HL-60 (cell line): Measurements from ENCODE around the gene EEF1AKMT2.

Source experiments
- DNase-seq, 2 experiments: peaks; one replicate each; pipeline ENCODE4 v3.0.0-alpha.2; 2010 to 2020; ENCODE audit warnings: low read depth in 1 of 2, low spot score in 1 of 2
- H3K27ac ChIP-seq: fragments of 250-450 bp; sonication (Bioruptor Pico); replicated peaks from 2 replicates; pipeline ENCODE4 v1.5.1; 2020; ENCODE audit warnings: mild to moderate bottlenecking, moderate library complexity
- H3K27me3 ChIP-seq: fragments of 250-450 bp; sonication (Bioruptor Pico); 2 replicates; pipeline ENCODE4 v1.5.1; 2021; ENCODE audit warnings: mild to moderate bottlenecking, moderate library complexity; ENCODE audit not compliant: insufficient read depth, poor library complexity, severe bottlenecking
- H3K4me3 ChIP-seq: replicated peaks from 2 replicates; pipeline ENCODE4 v1.5.1; 2011; ENCODE audit warnings: mild to moderate bottlenecking, control low read depth, low read length; ENCODE audit not compliant: insufficient read depth
- CTCF ChIP-seq: IDR thresholded peaks from one replicate; pipeline ENCODE4 v1.5.1; 2011; ENCODE audit warnings: low read length, control low read depth, inconsistent platforms; ENCODE audit not compliant: insufficient read depth
- GABPA ChIP-seq: IDR thresholded peaks from 2 replicates; pipeline ENCODE4 v1.6.1; 2012; ENCODE audit warnings: low read depth
- POLR2AphosphoS5 ChIP-seq: IDR thresholded peaks from 2 replicates; pipeline ENCODE4 v1.6.1; 2012; ENCODE audit warnings: low read depth
- REST ChIP-seq: IDR thresholded peaks from 2 replicates; pipeline ENCODE4 v1.6.1; 2012; ENCODE audit warnings: low read depth; ENCODE audit not compliant: insufficient replicate concordance
- SPI1 ChIP-seq: IDR thresholded peaks from 2 replicates; pipeline ENCODE4 v1.6.1; 2012; ENCODE audit warnings: low read depth, mild to moderate bottlenecking, borderline replicate concordance

The EEF1AKMT2 gene

GRCh38 chr10:124734311-124735166, 57.1 kb downstream of the EEF1AKMT2 start:
- no peak overlapping the region for H3K27ac ChIP-seq
- no peak overlapping the region for H3K4me3 ChIP-seq
- no peaks in the 10 kb centered on the region for H3K27me3 ChIP-seq
- no peak for DNase-seq
- TF ChIP-seq GABPA: no peak
- no peak for TF ChIP-seq CTCF
- TF ChIP-seq REST: no peak
- TF ChIP-seq POLR2AphosphoS5: no peak; the same call in 1 of the 2 replicates
- TF ChIP-seq SPI1: no peak

GRCh38 chr10:124733571-124734245, 58.0 kb downstream of the EEF1AKMT2 start:
- no peak overlapping the region for H3K4me3 ChIP-seq
- no peak overlapping the region for H3K27ac ChIP-seq
- H3K27me3 ChIP-seq: no peaks in the 10 kb centered on the region
- DNase-seq: no peak
- TF ChIP-seq SPI1 (no peak), REST (no peak), GABPA (no peak), CTCF (no peak), POLR2AphosphoS5 (no peak)

DNA sequence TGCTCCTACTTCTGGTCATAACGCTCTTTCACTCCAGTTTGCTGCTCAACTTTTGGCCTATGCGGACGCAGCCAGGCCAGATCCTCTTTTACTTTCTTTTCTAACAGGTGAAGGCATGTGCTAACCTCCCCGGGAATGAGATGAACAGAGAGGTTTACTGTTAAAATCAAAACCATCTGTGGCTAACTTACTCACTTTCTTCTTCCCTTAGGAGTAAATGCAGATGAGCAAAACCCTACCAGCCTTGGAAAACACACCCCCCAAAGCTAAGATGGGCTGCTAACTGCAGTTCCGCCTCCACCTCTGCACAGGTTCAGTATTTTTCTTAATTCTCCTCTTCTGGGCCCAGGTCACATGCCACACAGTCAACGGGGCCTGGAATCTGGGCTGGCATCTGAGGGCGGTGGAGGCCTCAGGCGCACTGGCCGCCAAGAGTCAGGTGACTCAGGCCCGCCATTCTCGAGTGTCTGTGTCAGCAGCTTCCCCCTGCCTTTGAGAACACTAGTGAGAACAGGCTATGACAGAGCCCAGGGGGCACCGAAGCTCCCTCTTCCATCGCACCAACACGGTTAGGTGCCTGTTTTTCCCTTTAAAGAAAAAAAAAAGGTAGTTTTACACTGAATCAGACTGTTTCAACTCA, 58.6 kb downstream of the EEF1AKMT2 start:
- no peaks in the 10 kb centered on the region for H3K27me3 ChIP-seq
- no peak overlapping the region for H3K4me3 ChIP-seq
- no peak for DNase-seq
- no peak overlapping the region for H3K27ac ChIP-seq
- TF ChIP-seq GABPA: no peak
- TF ChIP-seq POLR2AphosphoS5: no peak
- no peak for TF ChIP-seq REST
- TF ChIP-seq SPI1: no peak
- no peak for TF ChIP-seq CTCF
